IPS-18a (cell line): ENCODE measurements around the gene FBH1.

Experiments used
- H3K27ac ChIP-seq: one replicate; pipeline ENCODE4 v1.5.1; 2013; ENCODE audit warnings: low read length
- H3K27me3 ChIP-seq: one replicate; pipeline ENCODE4 v1.6.1; 2013; ENCODE audit warnings: mild to moderate bottlenecking, low read length; ENCODE audit not compliant: control insufficient read depth, insufficient read depth
- H3K36me3 ChIP-seq: one replicate; pipeline ENCODE4 v1.6.1; 2013; ENCODE audit warnings: low read depth, low read length; ENCODE audit not compliant: control insufficient read depth
- H3K4me1 ChIP-seq: one replicate; pipeline ENCODE4 v1.6.1; 2013; ENCODE audit warnings: low read depth, low read length; ENCODE audit not compliant: control insufficient read depth
- H3K4me3 ChIP-seq: one replicate; pipeline ENCODE4 v1.5.1; 2013; ENCODE audit warnings: low read length
- H3K9ac ChIP-seq: one replicate; pipeline ENCODE4 v1.6.1; 2013; ENCODE audit warnings: mild to moderate bottlenecking, low read length, moderate library complexity
- H3K9me3 ChIP-seq: one replicate; pipeline ENCODE4 v1.6.1; 2013; ENCODE audit warnings: low read depth, low read length; ENCODE audit not compliant: control insufficient read depth

FBH1 gene

DNA sequence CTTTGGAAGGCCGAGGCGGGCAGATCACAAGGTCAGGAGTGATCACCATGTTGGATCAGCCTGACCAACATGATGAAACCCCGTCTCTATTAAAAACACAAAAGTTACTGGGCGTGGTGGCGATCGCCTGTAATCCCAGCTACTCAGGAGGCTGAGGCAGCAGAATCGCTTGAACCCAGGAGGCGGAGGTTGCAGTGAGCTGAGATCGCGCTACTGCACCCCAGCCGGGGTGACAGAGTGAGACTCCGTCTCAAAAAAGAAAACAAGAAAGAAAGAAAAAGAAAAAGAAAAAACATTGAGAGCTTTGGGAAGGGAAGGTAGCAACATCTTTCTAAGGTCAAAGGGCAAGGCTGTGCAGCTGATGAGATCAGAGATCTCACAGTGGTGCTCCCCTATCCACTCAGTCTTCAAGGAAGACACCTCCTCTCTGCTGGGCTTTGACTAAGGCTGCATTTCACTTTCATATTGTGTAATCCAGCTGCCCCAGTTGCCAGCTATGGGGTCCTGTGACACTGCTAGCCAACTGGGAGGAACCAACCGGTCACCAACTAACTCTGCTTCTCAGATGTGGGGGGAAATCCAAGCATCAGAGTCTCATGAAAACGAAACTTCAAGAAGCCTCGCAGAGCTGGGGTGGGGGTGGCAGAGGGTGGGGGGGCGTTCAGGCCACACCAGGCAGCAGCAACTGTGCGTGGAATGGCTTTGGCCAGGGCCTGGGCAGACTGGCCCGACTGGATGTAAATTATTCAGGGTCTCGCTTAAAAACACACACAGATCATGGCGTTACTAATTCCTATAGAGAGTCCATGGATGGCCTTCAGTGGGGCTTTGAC is 85.8 kb downstream of the FBH1 start:
- Histone ChIP-seq H3K36me3 (no peaks in the 10 kb centered on the region), H3K27me3 (peaks cover 64% of the 10 kb centered on the region), H3K4me3 (peak overlapping the region; percentile 74), H3K4me1 (no peaks in the 10 kb centered on the region), H3K9me3 (no peaks in the 10 kb centered on the region), H3K27ac (no peak overlapping the region), H3K9ac (no peak overlapping the region)

DNA sequence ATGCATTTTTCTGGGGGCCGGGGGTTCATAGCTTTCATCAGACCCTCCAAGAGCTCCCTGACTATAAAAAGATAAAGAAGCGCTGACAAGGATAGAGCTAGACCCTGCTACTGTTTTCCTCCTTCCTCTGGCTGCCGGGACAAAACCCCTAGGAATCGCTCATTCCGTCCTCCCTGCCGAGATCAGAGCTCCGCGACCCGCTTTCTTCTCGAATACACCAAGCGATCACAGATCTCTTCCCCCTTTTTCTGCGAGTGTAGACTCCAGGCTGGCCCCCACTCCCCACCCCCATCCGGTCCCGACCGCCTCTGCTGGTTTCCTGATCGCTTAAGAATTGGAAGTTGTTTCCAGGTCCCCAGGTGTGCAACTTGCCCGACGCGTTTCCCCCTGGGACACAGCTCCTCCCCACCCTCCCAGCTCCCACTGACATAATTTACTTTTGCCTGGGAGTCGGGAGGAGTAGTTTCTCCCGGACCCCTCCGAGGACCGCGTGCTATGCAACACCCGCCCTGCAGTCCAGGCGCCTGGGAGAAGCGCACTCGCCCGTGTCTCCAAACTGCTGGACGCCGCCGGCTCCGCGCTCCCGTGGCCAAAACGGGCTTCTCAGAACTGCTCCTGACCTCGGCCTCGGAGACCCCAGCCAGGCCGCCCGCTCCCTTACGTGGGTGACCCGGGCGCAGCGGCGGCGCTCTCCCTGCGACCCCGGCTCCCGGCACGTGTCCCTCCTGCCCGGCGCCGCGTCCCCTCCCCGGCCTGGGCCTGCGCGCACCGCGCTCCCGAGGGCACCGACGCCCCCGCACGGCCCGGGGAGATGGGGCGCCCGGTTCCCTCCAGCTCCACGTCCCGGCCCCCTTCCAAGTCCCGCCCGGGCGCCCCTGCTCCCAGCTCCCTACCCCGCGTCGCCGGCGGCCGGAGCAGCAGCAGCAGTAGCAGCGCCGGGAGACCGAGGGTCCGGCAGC is 86.7 kb downstream of the FBH1 start:
- H3K9ac ChIP-seq = no peak overlapping the region
- H3K27ac ChIP-seq = no peak overlapping the region
- H3K36me3 ChIP-seq = no peaks in the 10 kb centered on the region

DNA sequence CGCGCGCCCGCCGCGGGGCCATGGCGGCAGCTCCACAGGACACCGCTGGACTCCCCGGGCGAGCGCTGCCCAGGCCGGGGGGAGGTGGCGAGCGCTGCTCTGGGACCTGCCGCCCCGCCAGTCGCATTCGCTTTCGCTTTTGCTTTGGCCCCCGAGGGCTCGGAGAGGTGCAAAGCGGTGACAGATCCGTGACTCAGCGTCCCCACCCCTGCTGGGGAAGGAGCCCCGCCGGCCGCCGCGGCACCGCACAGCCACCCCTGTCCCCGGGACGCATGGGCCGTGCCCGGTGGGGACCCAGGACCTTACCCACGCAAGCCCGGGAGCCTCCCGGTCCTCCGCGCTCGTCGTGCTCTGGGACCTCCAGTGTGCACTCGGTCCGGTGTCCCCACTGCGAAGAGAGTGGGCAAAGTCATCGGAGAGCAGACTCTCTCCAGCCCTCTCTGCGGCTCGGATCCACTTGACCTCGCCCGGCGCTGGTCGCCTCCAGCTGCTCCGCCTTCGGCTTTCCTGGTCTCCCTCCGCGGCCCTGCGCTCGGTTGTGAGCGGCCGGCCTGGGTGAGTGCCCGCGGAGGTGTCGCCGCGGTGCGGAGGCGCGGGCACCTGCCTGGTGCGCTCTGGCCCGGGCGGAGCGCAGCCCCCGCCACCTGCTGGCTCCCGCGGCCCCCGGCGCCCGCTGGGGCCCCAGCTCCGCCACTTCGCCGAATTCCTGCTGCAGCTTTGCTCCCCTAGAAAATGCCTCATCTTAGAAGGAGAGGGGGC is 87.6 kb downstream of the FBH1 start, which contains the start of gene IL15RA:
IL15RA (minus strand) TSS at position 73 of the 759 bp plus-strand sequence; CDS start at position 22, 51 bp downstream.
- no peak within 1 kb of the TSS for H3K27ac ChIP-seq
- peak within 1 kb of the TSS; percentile 17 for H3K9ac ChIP-seq
- H3K9me3 ChIP-seq = no peaks in the 10 kb centered on the region
- H3K4me1 ChIP-seq = no peaks in the 10 kb centered on the region
- H3K4me3 ChIP-seq = peak within 1 kb of the TSS; percentile 74
- H3K27me3 ChIP-seq = peaks cover 64% of the 10 kb centered on the region
- no peaks in the 10 kb centered on the region for H3K36me3 ChIP-seq

More for the DNA sequence above, 86.7 kb downstream of the FBH1 start:
- no peaks in the 10 kb centered on the region for H3K9me3 ChIP-seq
- H3K4me3 ChIP-seq = peak overlapping the region; percentile 74
- H3K27me3 ChIP-seq = peaks cover 64% of the 10 kb centered on the region
- H3K4me1 ChIP-seq = no peaks in the 10 kb centered on the region

DNA sequence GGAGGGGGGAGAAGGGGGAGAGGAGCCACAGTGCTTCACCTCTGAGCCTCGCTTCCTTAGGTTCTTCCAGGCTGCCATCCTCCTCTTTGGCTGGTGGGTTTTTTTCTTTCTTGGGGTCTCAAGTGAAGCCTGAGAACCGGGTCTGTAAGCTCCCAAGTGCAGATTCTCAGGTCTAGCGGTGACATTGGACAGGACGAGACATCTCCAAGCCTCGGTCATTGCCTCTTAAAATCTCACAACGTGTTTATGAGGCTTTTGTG is 88.1 kb downstream of the FBH1 start:
- Histone ChIP-seq H3K27me3 (peaks cover 64% of the 10 kb centered on the region), H3K9me3 (no peaks in the 10 kb centered on the region), H3K4me1 (no peaks in the 10 kb centered on the region), H3K27ac (no peak overlapping the region), H3K36me3 (no peaks in the 10 kb centered on the region), H3K9ac (no peak overlapping the region), H3K4me3 (peak overlapping the region; percentile 74)

DNA sequence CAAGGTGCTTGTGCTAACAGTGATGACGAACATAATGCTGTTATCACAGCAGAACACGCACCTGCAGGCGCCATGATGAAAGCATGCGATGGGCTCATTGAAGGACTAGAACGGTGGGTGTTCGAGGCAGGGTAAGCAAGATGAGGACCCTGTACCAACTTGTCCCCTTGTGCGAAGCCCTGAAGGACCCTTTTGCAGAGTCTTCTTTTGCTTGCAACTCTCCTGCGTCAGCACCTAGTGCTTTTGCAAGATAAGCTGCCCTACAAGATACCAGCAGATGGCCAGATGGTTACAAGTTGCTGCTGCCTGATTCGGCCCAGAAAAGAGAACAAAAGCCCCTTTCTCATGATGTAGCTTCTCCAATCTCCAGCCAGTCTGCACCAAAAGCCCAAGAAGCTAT is 91.5 kb downstream of the FBH1 start:
- no peaks in the 10 kb centered on the region for H3K9me3 ChIP-seq
- peaks cover 42% of the 10 kb centered on the region for H3K27me3 ChIP-seq
- no peak overlapping the region for H3K4me3 ChIP-seq
- H3K36me3 ChIP-seq = no peaks in the 10 kb centered on the region
- no peaks in the 10 kb centered on the region for H3K4me1 ChIP-seq
- no peak overlapping the region for H3K27ac ChIP-seq
- no peak overlapping the region for H3K9ac ChIP-seq

DNA sequence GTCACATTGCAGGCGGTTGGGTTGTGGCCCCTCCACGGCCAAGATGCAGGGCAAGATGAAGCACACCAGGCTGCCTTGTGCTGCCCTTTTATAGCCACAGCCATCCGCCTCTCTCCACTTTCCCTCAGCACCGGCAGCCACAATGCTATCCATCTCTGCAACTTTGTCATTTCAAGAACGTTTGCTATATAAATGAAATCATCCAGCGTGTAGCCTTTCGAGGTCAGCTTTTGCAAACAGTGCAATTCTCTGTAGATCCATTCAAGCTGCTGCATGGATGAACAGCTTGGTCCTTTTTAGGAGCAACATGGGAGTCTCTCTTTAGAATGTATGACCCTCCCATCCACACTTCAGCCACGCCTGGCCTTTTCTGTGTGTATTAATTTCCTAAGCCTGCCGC is 93.7 kb downstream of the FBH1 start:
- H3K36me3 ChIP-seq = no peaks in the 10 kb centered on the region
- no peaks in the 10 kb centered on the region for H3K9me3 ChIP-seq
- H3K4me1 ChIP-seq = no peaks in the 10 kb centered on the region
- no peak overlapping the region for H3K4me3 ChIP-seq
- H3K27me3 ChIP-seq = peaks cover 20% of the 10 kb centered on the region
- H3K27ac ChIP-seq = no peak overlapping the region
- H3K9ac ChIP-seq = no peak overlapping the region

DNA sequence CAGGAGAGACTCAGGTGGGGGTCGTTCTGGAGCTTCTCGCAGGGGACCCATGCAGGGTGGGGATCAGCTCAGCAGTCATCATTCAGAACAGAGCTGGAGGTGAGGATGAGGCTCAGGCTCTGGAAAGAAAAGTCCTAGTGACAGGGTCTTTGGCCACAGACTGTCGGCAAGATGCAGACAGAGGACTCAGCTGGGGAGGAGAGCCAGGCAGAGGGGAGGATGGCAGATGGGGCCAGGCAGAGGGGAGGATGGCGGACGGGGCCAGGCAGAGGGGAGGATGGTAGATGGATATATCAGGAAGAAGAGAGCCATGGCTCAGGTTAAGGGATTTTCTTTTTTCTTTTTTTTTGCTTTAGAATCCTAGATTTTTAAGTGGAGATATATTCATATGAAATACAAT is 95.0 kb downstream of the FBH1 start:
- Histone ChIP-seq H3K27me3 (peaks cover 8% of the 10 kb centered on the region), H3K4me1 (no peaks in the 10 kb centered on the region), H3K4me3 (no peak overlapping the region), H3K36me3 (no peaks in the 10 kb centered on the region), H3K9me3 (no peaks in the 10 kb centered on the region), H3K27ac (no peak overlapping the region), H3K9ac (no peak overlapping the region)
